HS-5 (cell line): ENCODE results near the gene MED13.
"Not testable (repeated sequence)": the region's sequence is repeated elsewhere in the genome, so short reads cannot be mapped to it uniquely, and the experiment has no call there.

Experiments
- DNase-seq: peaks from one replicate; pipeline ENCODE4 v3.0.0-alpha.2; 2012; ENCODE audit warnings: low read depth

Gene MED13

DNA sequence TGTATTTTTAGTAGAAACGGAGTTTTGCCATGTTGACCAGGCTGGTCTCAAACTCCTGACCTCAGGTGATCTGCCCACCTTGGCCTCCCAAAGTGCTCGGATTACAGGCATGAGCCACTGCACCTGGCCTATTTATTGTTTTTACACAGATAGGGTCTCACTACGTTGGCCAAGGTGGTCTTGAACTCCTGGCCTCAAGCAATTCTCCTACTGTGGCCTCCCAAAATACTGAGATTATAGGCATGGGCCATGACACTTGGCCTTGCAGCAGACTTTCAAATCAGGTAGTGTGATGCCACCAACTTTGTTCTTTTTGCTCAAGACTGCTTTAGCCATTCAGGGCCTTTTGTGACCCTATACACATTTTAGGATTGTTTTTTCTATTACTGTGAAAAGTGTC, 75.6 kb downstream of the MED13 start:
- DNase-seq = no peak

DNA sequence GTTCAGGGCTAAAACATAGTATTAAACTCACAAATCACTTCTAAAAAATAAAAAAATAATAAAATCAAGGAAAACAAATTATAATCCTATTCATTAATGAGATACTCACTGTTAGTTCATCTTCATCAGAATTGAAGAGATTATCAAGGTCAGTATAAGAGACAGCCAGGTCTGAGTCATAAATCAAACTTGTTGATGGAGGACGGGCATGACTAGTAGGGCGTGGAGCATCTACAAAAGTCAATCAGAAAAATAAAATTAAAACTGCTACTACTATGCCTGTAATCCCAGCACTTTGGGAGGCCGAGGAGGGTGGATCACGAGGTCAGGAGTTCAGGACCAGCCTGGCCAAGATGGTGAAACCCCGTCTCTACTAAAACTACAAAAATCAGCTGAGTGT, 78.2 kb downstream of the MED13 start:
- DNase-seq = no peak

GRCh38 chr17:61984821-61985220, 80.3 kb downstream of the MED13 start:
- DNase-seq = no peak

DNA sequence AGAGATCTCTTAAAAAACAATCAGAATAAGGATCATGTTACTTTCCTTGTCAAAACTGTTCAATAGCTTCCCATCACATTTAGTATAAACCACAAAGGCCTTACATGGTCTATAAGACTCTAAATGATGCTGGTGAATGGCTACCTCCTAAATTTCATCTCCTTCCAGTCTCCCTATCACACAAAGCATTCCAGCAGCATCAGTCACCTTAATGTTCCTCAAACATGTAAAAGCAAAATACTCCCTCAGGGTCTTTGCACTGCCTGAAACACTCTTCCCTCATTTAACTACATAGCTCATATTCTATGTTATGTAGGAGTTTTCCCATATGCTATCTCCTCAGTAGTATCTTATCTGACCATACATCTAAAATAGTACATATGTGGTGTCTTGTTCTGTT, 83.8 kb downstream of the MED13 start:
- DNase-seq = no peak

- no peak for DNase-seq
Measured at GRCh38 chr17:61980535-61980934, 84.5 kb downstream of the MED13 start.

DNA sequence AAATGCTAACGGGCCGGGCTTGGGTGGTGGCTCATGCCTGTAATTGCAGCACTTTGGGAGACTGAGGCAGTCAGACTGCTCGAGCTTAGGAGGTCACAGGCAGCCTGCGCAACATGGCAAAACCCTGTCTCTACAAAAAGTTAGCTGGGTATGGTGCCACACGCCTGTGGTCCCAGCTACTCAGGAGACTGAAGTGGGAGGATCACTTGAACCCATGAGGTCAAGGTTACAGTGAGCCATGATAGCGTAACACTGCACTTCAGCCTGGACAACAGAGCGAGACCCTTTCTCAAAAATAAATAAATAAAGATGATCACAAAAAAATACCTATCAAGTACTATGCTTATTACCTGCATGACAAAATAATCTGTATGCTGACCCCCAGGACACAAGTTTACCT, 91.0 kb downstream of the MED13 start:
- no peak for DNase-seq

GRCh38 chr17:61972311-61972710, 92.8 kb downstream of the MED13 start:
- DNase-seq = no peak

DNA sequence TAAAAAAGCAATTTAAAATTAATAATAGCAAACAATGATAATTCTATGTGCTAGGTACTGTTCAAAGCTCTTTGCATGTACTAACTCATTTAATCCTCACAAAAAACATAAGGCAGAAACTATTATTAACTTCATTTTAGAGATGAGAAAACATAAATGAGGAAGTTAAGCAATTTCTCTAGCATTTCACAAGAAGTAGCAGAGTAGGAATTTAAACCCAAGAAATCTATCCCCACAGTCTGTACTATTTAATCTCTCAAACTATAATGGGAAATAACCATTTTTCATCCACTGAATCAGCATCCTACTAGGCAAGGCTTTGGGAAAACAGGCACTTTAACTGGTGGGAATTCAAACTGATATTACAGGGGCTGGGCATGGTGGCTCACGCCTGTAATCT, 95.0 kb downstream of the MED13 start:
- no peak for DNase-seq

GRCh38 chr17:61968757-61969156, 96.3 kb downstream of the MED13 start:
- no peak for DNase-seq

- no peak for DNase-seq
Measured at GRCh38 chr17:61967729-61968128, 97.3 kb downstream of the MED13 start.

DNA sequence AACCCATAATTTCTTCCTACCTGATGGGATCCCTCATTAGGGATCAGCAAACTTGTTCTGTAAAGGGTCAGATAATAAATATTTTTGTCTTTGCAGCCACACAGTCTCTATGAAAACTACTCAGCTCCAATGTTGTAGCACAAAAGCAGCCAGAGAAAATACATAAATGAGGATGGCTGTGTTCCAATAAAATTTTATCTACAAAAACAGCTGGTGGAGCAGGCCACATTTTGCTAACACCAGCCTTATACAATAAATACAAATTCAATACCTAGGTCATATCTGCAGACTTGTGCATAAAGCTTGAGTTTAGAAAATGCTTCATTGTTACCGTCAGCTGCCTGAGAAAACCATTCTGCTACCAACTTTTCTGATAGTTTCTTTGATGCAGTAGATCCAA, 98.9 kb downstream of the MED13 start:
- no peak for DNase-seq

GRCh38 chr17:61955619-61956018, 109.5 kb downstream of the MED13 start:
- DNase-seq = no peak

GRCh38 chr17:61947367-61948078, 117.6 kb downstream of the MED13 start:
- DNase-seq = no peak

DNA sequence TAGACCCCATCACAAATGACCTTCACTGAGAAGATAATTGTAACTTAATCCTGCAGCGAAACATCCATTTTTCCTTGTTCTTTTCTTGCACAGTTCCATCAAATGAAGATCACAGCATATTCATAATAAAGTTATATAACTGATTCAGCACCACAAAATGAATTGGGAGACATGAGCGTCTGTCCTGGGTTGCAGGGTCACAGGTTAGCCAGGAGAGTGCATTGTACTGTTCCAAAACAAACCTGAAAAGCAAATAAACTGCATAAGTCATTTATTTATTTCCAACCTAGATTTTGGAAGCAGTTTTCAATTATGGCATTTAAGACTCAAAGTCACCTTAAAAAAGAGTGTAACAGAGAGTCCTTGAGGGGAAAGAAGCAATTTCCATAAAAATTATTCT, 118.7 kb downstream of the MED13 start:
- DNase-seq = no peak

DNA sequence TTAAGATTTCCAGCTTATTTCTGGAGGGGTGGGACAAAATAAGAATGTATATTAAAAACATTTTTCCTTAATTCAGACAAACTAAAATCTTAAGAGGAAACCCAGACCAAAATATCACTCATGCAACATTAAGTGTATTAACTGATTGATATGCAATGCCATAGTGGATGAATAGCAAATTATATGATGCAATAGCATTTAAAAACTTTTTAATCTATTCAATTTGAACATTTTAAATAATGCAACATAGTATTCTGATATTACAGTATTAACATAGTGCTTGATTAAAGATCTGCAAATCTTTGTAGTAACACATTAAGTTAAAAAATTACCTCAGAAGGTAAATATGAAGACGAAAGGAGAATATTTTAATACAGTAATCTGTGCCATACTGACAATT, 122.0 kb downstream of the MED13 start:
- DNase-seq = no peak

- DNase-seq = no peak
Measured at GRCh38 chr17:61942085-61942484, 123.0 kb downstream of the MED13 start.

DNA sequence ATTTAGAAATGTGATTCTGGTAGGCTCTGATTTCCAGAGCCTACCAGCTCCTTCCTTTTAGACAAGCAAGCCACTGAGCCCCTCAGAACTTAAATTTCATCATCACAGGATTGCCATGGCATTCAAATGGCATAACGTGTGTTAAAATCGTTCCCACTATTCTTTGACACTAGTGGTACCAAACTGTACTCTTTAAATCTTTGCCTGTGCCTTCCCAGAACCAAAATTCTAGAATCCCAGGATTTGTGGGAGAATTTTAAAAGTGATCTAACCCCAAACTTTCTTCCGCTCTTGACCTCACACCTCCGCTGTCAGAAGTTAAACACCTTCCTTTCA, 137.0 kb downstream of the MED13 start:
- DNase-seq = no peak

- peak; percentile 76 for DNase-seq
Measured at GRCh38 chr17:61927208-61928100, 137.6 kb downstream of the MED13 start, which contains the start of gene INTS2. TSS of gene INTS2 (minus strand) at chr17:61927982. CDS start at chr17:61926644, 1,338 bp downstream.

DNA sequence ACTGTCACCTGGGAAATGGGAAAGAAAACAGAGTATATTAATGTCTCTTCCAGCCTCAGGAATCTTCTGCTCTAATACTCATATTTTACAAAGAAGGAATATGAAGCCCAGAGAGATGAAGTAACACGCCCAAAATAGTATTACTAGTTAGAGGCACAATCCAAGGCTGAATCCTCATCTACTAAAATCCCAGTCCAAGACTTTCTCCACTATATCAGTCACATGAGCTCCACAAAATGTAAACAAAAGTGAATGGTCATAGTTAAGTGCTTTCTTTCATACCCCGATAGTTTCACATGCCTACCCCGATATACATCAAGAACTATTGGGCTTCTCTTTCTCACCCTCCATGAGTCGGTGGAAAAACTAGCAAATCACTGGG, 138.3 kb downstream of the MED13 start:
- DNase-seq = peak; percentile 8

DNA sequence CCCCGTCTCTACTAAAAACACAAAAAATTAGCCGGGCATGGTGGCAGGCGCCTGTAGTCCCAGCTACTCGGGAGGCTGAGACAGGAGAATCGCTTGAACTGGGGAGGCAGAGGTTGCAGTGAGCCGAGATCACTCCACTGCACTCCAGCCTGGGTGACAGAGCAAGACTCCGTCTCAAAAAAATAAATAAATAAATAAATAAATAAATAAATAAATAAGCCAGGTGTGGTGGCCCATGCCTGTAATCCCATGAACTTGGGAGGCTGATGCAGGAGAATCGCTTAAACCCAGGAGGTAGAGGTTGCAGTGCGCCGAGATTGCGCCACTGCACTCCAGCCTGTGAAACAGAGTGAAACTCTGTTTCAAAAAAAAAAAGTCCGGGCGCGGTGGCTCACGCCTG, 149.9 kb downstream of the MED13 start:
- DNase-seq = not testable (repeated sequence)

DNA sequence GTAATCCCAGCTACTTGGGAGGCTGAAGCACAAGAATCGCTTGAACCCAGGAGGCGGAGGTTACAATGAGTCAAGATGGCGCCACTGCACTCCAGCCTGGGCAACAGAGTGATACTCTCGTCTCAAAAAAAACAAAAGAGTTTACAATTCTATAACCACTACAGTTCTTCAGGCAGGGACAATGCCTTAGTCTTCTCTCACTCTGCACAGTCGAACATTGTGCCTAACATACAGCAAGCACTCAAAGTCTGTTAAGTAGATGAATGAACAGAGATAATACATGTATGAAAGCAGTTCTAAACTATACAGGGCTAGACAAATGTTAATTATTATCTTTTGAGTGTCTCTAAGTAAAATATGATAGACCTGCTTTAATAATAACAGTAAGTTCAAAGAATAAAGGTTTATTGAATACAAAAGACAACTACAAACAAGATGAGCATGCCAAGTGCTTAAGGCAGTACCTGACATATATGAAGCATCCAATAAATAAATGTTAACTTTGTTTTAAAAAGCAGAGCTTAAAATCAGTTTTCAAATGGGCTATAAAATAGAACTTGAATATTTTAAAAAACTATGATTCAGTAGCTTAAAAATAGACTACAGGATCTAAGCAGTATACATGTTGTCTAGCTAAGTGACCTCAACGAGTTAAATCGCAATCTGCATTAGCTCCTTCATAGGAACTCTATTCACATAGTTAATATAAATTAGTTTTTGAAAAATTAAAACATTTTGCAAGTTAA, 156.6 kb downstream of the MED13 start:
- no peak for DNase-seq

GRCh38 chr17:61907361-61907760, 157.7 kb downstream of the MED13 start:
- DNase-seq = no peak
